ENCODE results near the gene NCOA1.
"Not testable (repeated sequence)": the region's sequence is repeated elsewhere in the genome, so short reads cannot be mapped to it uniquely, and the experiment has no call there.

Gene NCOA1

GRCh38 chr2:24667542-24667941 is 176.5 kb downstream of the NCOA1 start:
- FAIRE-seq (no peak), DNase-seq (ENCODE audit: extremely low spot score, insufficient read length, low read depth) (no peak)

- FAIRE-seq (no peak), DNase-seq (ENCODE audit: extremely low spot score, insufficient read length, low read depth) (no peak)
These were observed 180.2 kb downstream of the NCOA1 start for GRCh38 chr2:24671230-24671629.

DNA sequence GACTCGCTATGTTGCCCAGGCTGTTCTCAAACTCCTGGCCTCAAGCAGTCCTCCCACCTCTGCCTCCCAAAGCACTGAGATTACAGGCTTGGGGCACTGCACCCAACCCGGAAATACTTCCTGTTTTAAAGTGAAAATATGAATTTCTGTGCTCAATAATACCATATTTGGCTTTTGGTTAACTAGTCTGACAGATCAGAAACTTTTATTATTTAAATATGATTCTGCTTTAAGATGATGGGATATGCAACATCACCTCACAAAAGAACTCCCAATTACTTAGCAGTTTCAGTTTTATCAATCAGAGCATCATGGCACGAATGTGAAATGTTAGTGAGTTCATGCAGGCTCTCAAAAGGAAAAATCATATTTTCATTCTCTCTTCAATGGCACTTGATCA is 181.5 kb downstream of the NCOA1 start:
- FAIRE-seq, result peak; percentile 36
- DNase-seq (ENCODE audit: extremely low spot score, insufficient read length, low read depth), result no peak

DNA sequence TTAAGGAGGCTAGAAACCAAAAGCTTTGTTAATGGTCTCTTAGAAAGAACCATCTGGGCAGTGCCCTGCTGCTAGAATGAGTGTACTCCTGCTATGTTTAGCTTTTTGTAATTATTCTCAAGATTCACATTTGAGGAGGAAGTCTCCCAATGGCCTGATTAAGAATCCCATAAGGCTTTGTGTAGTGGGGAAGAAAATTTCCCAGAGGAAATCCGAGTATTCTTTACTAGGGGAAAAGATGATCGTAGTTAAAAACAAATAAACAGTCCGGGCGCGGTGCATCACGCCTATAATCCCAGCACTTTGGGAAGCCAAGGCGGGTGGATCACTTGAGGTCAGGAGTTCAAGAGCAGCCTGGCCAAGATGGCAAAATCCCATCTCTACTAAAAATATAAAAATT is 184.3 kb downstream of the NCOA1 start:
- FAIRE-seq, result no peak
- no peak for DNase-seq (ENCODE audit: extremely low spot score, insufficient read length, low read depth)

DNA sequence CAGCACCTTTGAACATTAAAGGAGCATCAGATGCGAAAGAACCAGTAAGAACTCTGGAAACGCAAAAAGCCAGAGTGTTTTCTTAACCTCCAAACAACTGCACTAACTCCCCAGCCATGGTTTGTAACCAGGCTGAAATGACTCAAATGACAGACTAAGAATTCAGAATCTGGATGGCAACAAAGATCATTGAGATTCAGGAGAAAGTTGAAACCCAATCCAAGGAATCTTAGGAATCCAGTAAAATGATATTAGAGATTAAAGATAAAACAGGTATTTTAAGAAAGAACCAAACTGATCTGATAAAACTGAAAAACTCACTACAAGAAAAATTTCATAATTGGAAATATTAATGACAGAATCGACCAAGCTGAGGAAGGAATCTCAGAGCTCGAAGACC is 185.4 kb downstream of the NCOA1 start:
- no peak for FAIRE-seq
- no peak for DNase-seq (ENCODE audit: extremely low spot score, insufficient read length, low read depth)

DNA sequence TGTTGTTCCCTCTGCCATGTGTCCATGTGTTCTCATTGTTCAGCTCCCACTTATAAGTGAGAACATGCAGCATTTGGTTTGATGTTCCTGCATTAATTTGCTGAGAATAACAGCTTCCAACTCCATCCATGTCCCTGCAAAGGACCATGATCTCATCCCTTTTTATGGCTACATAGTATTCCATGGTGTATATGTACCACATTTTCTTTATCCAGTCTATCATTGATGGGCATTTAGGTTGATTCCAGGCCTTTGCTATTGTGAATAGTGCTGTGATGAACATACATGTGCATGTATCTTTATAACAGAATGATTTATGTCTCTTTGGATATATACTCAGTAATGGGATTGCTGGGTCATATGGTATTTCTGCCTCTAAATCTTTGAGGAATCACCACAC is 187.0 kb downstream of the NCOA1 start:
- DNase-seq (ENCODE audit: extremely low spot score, insufficient read length, low read depth); FAIRE-seq: not testable (repeated sequence)

GRCh38 chr2:24680196-24680595 is 189.1 kb downstream of the NCOA1 start:
- FAIRE-seq (no peak), DNase-seq (ENCODE audit: extremely low spot score, insufficient read length, low read depth) (no peak)

DNA sequence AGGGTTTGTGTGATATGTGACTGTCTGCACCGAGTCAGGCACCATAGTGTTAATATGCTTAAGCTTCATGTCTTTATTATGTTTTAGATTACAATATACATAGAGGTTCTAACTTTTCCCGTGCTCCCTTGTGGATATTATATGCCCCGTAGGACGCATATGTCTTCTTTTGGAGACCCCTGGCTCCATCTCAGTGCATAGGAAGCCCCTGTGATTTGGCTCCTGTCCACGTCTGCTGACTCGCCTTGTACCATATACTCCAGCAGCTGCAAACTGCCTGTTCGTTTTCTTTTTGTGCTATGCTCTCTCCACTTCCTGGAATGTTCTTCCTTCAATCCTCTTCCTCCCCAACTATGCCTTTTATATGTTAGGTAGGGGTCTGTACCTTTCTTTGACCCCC is 191.2 kb downstream of the NCOA1 start:
- DNase-seq (ENCODE audit: extremely low spot score, insufficient read length, low read depth) (no peak), FAIRE-seq (no peak)

DNA sequence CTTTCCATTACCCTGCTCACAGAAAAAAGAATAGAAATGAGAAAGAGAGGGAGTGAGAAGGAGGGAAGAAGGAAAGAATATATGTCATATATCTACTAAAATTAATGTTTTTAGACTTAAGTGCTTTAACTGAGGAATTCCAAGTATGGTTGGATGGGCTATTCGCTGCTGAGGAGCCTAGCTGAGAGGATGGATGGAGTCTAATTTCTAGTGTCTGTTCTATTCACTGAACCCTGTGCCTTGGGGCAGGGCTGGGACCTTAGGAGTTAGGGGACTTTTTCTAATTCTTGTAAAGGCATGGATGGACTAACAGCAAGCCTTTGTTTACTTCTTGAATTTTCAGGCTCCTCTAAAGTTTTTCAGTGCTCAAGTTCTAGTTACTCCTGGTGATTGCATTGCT is 192.4 kb downstream of the NCOA1 start:
- DNase-seq (ENCODE audit: extremely low spot score, insufficient read length, low read depth), result no peak
- FAIRE-seq, result no peak

DNA sequence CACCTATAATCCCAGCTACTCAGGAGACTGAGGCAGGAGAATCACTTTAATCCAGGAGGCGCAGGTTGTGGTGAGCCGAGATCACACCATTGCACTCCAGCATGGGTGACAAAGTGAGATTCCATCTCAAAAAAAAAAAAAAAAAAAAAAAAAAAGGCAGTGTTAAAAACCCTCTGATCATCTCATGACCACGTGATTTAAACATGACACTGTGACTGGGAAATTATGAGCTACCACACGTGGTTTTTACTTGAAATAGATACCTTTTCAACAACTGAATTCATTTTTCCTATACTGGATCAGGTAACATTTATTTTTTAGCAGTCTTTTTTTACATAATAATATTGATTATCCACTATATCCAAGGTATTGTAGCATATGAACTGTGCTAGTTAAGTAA is 199.5 kb downstream of the NCOA1 start:
- no peak for DNase-seq (ENCODE audit: extremely low spot score, insufficient read length, low read depth)

DNA sequence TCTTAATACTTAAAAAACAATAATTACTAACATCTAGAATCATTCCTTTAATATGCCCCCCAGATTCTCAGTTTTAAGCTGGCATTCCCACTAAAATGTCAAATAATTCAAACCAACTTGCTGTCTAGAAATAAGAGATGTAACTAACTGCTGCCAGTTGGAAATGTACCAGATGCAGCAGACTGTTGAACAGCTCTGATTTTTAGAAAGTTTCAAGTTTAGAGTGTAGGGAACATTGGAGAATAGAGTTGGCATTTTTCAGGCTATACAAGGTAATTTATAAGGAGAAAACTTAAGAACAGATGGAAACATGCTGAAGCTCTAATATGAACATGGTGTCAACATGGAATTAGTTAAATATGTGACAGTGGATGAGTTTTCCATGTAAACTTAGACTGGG is 200.8 kb downstream of the NCOA1 start:
- DNase-seq (ENCODE audit: extremely low spot score, insufficient read length, low read depth) (no peak), FAIRE-seq (no peak)

More for the DNA sequence above, 199.5 kb downstream of the NCOA1 start:
- no peak for FAIRE-seq

GRCh38 chr2:24697792-24698191 is 206.7 kb downstream of the NCOA1 start:
- FAIRE-seq, result no peak
- no peak for DNase-seq (ENCODE audit: extremely low spot score, insufficient read length, low read depth)

DNA sequence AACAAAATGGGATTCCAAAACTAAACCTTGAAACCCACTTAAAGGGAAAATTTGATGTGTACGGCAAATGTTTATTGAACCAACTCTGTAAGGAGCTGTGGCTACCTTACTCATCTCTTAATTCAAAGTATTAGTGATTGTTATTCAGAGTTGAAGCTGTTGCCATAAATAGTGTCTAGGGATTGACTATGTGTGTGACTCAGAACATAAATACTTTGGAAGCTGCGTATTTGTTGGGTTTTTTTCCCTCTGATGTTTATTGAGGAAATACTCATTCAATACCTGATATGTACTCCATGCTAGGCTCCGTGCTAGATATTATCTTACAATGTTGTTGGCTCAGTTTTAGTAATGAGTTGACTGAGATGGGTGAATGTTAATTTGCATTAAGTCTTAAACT is 211.7 kb downstream of the NCOA1 start:
- DNase-seq (ENCODE audit: extremely low spot score, insufficient read length, low read depth), result no peak
- FAIRE-seq, result no peak

DNA sequence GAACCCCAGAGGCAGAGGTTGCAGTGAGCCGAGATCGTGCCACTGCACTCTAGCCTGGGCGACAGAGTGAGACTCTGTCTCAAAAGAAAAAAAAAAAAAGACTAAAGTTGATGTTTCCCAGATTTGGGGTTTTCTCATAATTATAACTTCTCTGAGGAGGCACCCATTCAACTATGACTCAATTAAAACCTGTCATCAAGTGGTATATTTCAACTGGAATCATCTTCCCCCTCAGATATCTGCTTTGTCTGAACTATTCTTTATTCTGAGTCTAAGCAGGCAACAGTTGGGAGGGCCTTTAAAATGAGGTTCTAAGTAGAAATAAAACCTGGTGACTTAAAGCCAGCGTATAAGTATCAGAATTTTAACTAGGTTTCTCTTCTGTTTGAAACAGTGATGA is 213.6 kb downstream of the NCOA1 start:
- DNase-seq (ENCODE audit: extremely low spot score, insufficient read length, low read depth) (no peak), FAIRE-seq (no peak)

- DNase-seq (ENCODE audit: extremely low spot score, insufficient read length, low read depth) (no peak), FAIRE-seq (no peak)
These were observed 216.1 kb downstream of the NCOA1 start for GRCh38 chr2:24707143-24707542.

DNA sequence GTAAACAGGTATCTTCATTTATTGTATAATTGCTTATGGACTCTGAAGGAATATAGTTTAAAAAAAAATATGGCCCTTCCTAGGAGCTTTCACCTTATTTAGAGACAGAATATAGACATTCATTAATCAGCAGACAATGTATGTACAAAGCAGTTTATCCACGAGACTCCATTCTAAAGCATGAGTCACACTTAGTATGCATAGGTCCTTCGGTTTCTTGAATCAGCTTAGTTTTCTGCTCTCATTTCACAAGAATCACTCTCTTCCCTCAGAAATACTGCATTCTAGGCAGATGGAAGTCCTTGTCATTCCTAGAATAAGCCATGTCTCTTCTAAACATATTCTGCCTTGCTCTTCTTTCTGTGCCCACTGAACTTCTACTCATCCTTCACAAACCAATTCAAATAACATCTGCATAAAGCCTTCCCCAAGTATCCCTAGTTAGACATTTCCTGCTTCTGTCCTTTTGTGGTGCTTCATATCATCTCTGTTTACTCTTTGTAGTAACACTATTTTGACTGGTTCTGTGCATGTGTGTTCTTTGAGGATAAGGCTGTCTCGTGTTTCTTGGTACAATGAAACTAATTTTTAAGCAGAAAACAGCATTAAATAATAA is 217.6 kb downstream of the NCOA1 start:
- DNase-seq (ENCODE audit: extremely low spot score, insufficient read length, low read depth) (no peak), FAIRE-seq (no peak)

DNA sequence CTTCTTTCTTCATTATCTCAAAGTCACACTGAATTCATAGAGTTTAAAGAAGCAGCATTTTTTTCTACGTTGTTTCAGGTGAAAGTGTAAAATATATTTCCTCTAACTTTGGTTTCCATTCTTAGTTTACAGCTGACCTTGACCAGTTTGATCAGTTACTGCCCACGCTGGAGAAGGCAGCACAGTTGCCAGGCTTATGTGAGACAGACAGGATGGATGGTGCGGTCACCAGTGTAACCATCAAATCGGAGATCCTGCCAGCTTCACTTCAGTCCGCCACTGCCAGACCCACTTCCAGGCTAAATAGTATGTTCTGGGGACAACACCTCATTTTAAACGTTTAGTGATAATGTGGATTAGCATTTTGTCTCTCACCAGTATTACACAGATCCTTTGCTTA is 219.8 kb downstream of the NCOA1 start:
- DNase-seq (ENCODE audit: extremely low spot score, insufficient read length, low read depth) (no peak), FAIRE-seq (no peak)

- DNase-seq (ENCODE audit: extremely low spot score, insufficient read length, low read depth) (no peak), FAIRE-seq (no peak)
These were observed 220.8 kb downstream of the NCOA1 start for GRCh38 chr2:24711865-24712264.

DNA sequence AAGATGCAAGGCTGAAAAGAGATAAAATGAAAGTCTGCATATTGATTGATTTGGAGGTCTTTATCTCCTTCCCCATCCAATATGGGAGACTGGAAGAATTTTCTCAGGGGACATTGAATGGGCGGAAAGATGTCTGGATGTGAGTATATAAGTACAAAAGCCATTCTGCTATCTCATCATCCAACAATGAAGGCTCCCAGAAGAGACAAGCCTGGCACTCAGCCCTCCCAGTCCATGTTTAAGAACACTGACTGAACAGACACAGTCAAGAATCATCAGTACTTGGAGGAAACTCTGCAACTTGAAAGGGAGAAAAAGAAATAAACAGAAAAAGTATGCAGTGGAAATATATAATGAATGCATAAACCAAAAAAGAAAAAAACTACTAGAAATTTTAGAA is 221.2 kb downstream of the NCOA1 start:
- DNase-seq (ENCODE audit: extremely low spot score, insufficient read length, low read depth) (no peak), FAIRE-seq (no peak)

- no peak for DNase-seq (ENCODE audit: extremely low spot score, insufficient read length, low read depth)
- FAIRE-seq, result no peak
These were observed 226.4 kb downstream of the NCOA1 start for GRCh38 chr2:24717263-24717951.

DNA sequence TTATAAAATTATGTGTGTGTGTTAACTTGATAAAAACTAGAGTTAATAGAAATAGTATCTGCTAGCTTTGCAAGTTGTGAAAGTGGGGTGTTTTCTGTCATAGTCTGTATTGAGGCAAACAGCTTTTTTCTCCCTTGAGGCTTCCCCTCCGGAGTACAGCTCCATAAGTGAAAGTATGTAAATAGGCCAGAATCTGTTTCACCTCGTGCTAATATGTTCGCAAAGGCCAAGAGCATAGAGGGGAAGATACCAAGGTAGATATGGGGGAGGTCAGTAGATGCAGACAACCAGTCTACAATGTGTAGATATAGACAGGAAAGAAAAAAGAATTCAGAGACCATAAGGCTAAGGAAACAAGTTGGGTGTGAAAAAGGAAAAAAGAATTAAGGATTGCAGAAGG is 229.3 kb downstream of the NCOA1 start:
- FAIRE-seq, result peak; percentile 67
- DNase-seq (ENCODE audit: extremely low spot score, insufficient read length, low read depth), result no peak

DNA sequence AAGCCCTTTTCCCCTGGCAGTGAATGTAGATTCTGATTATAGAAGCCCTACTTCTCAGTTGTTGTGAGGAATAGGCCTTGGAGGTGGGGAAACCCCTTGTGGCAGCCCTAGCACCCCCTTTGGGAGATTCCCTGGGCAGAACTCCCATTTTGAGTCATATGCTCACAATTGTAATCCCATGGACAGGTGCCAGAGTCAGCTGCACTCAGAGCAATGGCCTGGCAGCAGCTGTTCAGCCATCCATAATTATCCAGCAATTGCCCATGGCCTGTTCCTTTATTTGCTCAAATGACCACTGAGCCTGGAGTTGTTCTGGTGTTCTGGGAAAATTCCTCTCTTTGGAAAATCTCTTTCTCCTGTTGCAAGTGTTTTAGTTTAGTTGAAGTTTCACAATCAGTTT is 230.4 kb downstream of the NCOA1 start:
- no peak for DNase-seq (ENCODE audit: extremely low spot score, insufficient read length, low read depth)
- peak; percentile 29 for FAIRE-seq
